ENCODE results near the gene ZFP36.

GRCh38 chr19:39388657-39389056 lies 18.0 kb upstream of the ZFP36 start:
- TF ChIP-seq CTCF (IDR thresholded peaks at IDR 0.05) (no peak), EZH2 (IDR thresholded peaks at IDR 0.05; ENCODE audit: borderline replicate concordance, insufficient read depth, low read depth, low read length, poor library complexity, severe bottlenecking) (no peak)

All from B cell (primary cell).